GM12873 (cell line): ENCODE results near the gene ZNF436.

Source experiments
- TF ChIP-seq, protein P1 (sequence below): IDR thresholded peaks from 2 replicates; pipeline ENCODE4 v1.5.1; 2012; ENCODE audit warnings: low read depth, mild to moderate bottlenecking, moderate library complexity, low read length, control low read depth; ENCODE audit not compliant: insufficient read depth; ENCODE audit errors: missing control alignments

The ZNF436 gene

DNA sequence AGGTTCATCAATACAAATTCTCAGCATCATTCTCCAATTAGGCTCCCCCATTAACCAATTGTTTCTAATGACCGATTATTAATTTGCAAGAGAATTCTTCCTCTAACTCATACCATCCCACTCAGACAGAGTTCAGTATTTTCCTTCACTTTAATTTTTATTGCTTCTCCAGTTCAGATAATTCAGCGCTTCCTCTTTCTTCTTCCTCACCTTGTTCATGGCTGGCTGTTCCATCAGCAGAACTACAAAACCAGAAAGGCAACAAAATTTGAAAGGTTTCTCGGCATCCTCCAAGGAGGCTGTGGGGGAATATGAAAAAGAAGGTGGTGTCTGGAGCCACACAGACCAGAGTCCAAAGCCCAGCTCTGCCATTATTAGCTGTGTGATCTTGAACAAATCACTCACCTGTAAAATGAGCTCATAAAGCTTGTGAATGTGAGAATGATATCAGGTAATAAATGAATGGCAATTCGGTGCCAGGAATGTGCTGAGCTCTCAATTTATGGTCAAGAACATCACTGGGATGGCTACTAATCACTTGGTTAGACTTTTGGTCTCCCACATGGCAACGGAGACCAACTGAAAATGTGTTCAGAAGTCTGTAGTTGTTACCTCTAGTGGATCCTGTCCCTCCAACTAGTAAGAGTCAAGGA, 11.7 kb upstream of the ZNF436 start:
- TF ChIP-seq, protein P1, sequence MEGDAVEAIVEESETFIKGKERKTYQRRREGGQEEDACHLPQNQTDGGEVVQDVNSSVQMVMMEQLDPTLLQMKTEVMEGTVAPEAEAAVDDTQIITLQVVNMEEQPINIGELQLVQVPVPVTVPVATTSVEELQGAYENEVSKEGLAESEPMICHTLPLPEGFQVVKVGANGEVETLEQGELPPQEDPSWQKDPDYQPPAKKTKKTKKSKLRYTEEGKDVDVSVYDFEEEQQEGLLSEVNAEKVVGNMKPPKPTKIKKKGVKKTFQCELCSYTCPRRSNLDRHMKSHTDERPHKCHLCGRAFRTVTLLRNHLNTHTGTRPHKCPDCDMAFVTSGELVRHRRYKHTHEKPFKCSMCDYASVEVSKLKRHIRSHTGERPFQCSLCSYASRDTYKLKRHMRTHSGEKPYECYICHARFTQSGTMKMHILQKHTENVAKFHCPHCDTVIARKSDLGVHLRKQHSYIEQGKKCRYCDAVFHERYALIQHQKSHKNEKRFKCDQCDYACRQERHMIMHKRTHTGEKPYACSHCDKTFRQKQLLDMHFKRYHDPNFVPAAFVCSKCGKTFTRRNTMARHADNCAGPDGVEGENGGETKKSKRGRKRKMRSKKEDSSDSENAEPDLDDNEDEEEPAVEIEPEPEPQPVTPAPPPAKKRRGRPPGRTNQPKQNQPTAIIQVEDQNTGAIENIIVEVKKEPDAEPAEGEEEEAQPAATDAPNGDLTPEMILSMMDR = no peak

DNA sequence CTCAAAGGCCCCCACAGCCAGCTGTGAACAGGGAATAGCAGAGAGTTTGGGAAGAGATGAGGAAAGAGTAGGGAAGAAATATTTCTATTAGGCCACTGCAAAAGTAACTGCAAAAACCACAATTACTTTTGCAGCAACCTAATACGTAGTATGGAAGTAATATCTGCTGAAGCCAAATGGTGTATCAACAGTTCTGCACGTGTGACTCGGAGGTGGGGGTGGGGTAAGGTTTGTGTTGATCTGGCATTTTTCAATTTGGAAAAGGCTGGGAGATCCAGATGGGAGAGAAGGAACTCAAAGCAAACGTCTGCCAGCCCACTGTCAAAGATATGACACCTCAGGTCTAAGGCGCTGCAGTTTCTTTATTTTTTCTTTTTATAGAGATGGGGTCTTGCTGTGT, 11.1 kb upstream of the ZNF436 start:
- TF ChIP-seq, protein P1 = no peak

DNA sequence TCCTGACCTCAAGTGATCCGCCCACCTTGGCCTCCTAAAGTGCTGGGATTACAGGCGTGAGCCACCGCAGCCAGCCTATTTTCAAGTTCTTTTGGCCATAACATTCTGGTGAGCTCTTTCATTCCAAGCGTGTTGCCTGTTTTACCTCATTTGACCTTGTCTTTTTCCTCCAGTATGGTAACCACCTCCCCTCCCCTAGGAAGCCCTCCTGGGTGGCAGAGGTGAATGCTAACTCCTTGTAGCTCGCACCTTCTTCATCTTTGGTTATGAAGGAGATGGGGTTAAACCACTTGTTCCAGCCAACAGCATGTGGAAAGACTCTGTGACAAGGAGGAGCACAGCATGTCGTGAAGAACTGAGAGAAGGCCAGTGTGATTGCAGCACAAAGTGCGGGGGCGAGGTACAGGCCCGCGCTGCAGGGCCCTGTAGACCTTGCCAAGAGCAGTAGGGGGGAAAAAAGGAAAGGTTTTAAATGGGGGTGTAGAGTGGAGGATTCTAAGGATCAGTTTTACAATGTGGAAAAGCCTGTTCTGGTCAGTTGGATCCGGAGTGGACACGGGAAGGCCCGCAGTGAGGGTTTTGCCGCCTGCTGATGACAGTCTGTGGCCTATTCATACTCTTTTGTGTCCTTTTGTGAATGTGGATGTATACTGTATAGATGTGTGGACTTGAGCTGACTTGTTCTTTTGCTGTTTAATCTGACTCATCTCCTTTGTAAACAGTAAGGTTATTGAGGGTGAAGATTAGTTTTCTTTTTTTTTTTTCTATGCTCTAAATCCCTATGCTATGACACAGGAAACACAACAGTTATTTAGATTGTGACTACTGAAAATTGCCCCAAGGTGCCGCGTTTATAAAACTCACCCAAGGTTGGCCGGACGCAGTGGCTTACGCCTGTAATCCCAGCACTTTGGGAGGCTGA, 7.5 kb upstream of the ZNF436 start:
- TF ChIP-seq, protein P1 = no peak

DNA sequence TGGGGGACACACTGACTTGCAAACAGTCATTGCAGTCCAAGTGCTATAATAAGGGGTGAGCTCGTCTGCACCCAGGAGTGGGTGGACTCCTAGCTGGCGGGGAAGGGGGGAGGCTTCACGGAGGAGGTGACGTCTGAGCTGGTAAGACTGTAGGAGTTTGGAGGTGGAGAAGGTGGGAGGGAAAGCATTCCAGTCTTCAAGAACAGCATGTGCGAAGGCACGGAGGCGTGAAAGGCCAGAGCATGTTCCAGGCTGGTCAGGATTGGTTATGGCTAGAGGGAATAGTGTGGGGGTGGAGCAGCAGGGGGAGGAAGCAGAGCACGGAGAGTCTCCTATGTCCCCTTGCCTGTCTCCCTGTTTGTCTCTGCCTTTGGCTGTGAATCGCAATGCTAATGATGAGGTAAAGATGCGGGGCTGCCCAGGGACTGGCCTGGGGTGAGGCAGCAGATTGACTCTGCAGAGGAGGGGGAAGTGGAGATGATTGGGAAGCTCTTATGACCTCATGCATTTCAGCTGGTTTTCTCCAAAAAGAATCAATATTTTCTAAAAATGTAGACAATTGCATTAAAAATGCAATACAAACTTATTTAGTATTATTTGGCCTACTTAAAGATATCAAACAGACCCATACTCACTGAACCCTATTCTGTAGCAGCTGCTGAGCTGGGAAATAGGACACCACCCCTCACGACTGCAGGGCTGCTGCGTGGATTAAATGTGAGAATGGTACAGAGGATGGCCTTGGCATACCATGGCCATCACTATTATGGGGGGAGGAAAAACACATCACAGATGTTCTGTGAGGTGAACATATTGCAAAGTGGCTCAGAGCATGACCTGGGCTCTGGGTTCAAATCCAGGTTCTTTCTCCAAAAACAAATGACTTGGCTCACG, 2.6 kb upstream of the ZNF436 start:
- TF ChIP-seq, protein P1 = no peak

DNA sequence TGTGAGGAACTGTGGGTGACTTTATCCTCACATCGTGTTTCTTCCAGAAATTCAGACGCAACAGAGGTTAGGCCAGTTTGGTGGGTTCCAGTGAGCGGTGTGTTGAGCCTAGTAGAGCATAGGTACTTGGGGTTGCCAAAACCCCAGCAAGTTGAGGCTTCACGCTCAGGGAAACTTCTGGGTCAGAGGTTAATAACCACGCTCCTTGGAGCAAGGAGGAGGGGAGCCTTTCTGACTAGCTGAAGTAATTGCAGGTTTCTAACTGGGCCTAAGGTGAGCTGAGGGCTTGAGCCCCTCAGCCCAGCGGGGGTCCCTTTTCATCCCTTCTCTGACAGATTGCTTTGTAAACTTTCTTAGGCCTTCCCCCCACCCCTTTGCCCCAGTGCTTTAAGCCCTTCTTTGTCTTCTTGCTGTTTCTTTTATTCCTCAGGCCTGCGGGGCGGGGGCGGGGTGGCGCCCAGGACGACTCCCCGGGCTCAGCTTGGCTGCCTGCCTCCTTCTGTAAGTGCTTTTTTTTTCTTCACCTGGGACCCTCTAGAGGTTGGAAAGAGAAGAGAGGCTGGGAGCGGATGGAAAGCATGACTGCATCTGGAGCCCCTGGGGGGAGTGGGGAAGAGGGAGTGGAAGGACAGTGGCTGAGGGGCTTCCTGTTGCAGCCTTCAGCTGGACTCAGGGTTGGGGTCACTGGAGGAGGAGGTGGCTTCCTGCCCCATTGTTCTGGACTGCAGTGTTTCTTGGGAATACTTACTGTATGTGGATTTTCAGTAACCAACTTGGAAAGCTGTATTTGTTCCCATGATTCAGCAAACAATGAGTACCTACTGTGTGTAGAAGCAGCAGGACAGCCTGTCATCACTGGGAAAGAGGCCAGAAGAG, 1.3 kb upstream of the ZNF436 start:
- TF ChIP-seq, protein P1 = no peak

DNA sequence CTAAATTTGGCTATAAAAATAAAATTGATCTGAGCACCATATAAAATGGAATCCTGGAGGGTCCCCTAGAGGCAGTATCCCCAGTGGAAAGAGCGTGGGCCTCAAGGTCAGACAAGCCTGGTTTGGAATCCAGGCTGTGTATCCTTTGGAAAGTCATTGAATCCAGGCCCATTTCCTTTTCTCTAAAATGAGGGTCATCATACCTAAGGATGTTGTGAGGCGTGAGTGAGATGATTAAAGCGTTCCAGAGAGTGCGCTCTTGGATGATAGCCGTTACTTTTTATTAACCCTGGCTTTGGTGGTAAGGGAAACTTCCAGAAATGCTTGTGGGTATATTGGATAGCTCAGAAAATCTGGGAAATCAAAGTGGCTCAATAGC, 683 bp upstream of the ZNF436 start:
- TF ChIP-seq, protein P1 = no peak
